Mucosa of stomach (tissue), 1 donor: ENCODE data around the gene SNAP91.

Experiments
- H3K27me3 ChIP-seq: one replicate; pipeline ENCODE4 v1.7.0; 2013; ENCODE audit warnings: mild to moderate bottlenecking, low read length; ENCODE audit not compliant: control insufficient read depth, insufficient read depth
- H3K36me3 ChIP-seq: one replicate; pipeline ENCODE4 v1.7.0; 2013; ENCODE audit warnings: low read length; ENCODE audit not compliant: control insufficient read depth, insufficient read depth
- H3K4me1 ChIP-seq: one replicate; pipeline ENCODE4 v1.7.0; 2013; ENCODE audit warnings: mild to moderate bottlenecking, low read length; ENCODE audit not compliant: control insufficient read depth, insufficient read depth
- H3K4me3 ChIP-seq: one replicate; pipeline ENCODE4 v1.7.0; 2013; ENCODE audit warnings: low read length
- H3K9ac ChIP-seq: one replicate; pipeline ENCODE4 v1.7.0; 2013; ENCODE audit warnings: mild to moderate bottlenecking, low read length, moderate library complexity
- H3K9me3 ChIP-seq: one replicate; pipeline ENCODE4 v1.7.0; 2013; ENCODE audit warnings: mild to moderate bottlenecking, low read length, moderate library complexity; ENCODE audit not compliant: control insufficient read depth
- donor health status: Pancreatic carcinoma.

SNAP91 gene

DNA sequence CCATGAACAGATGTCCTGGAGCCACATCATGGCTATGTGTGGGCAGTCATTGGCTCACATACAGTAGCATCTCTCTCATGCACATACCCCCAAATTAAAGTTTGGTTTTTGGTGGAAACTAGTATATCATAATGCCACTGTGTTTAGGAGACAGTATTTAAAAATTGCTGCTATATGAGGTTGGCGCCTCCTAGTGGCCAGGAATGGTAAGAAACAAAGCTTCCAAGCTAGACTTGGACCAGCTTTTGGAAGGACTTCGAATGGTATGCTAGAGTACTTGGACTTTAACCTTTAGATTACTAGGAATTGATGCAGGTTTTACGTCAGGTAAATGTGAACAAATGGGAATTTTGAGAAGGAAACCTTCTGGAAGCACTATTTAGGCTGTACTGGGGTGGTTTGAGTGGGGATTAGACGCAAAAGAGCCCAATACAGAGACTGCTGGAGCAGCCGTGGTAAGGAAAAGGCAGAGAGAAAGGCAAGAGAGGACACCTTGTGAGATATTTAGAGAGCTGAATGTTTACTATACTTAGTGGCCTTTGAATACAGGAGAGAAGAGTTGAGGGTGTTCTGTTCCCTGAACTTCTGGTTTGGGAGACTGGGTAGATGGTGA, 172.8 kb downstream of the SNAP91 start:
- H3K36me3 ChIP-seq, result no peaks in the 10 kb centered on the region
- no peak overlapping the region for H3K4me3 ChIP-seq
- H3K9me3 ChIP-seq, result no peaks in the 10 kb centered on the region
- no peak overlapping the region for H3K9ac ChIP-seq
- H3K27me3 ChIP-seq, result no peaks in the 10 kb centered on the region
- H3K4me1 ChIP-seq, result no peaks in the 10 kb centered on the region

- Histone ChIP-seq H3K27me3 (no peaks in the 10 kb centered on the region), H3K4me3 (no peak overlapping the region), H3K9me3 (no peaks in the 10 kb centered on the region), H3K36me3 (no peaks in the 10 kb centered on the region), H3K9ac (no peak overlapping the region), H3K4me1 (no peaks in the 10 kb centered on the region)
Observed at GRCh38 chr6:83518816-83519480, 190.0 kb downstream of the SNAP91 start.

- no peaks in the 10 kb centered on the region for H3K27me3 ChIP-seq
- H3K4me3 ChIP-seq, result no peak overlapping the region
- peaks cover 5% of the 10 kb centered on the region for H3K4me1 ChIP-seq
Observed at GRCh38 chr6:83517500-83517899, 191.4 kb downstream of the SNAP91 start.

DNA sequence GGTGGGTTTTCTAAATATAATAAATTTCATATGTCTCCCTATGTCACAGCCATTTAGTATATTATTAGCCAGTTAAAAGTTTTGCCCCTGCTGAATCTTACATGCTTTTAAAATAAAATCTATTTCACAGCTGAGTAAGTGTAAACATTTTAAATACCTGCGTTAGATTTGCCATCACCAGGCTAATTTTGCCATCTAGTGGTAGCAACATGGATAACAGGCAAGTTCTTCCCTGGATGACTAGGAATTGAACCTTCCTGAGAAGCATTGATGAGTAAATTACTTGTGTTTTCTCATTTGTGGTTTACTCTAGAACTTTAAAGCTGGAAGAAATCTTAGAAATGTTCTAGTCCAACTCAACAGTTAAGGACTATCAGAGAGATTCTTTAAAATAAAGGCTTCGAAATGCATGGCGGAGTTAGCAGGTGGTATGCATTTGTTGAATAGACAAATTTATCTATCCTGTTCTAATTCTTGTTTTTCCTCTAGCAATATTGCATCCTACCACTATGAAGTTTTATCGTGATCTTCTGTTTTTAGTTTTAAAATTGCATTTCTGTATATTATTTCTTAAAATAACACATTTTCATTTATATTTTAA, 193.9 kb downstream of the SNAP91 start:
- H3K4me3 ChIP-seq, result no peak overlapping the region
- no peaks in the 10 kb centered on the region for H3K27me3 ChIP-seq
- H3K9me3 ChIP-seq, result no peaks in the 10 kb centered on the region
- H3K4me1 ChIP-seq, result peaks cover 5% of the 10 kb centered on the region
- H3K9ac ChIP-seq, result no peak overlapping the region
- H3K36me3 ChIP-seq, result no peaks in the 10 kb centered on the region

More at GRCh38 chr6:83517500-83517899, 191.4 kb downstream of the SNAP91 start:
- Histone ChIP-seq H3K36me3 (no peaks in the 10 kb centered on the region), H3K9ac (no peak overlapping the region), H3K9me3 (no peaks in the 10 kb centered on the region)

DNA sequence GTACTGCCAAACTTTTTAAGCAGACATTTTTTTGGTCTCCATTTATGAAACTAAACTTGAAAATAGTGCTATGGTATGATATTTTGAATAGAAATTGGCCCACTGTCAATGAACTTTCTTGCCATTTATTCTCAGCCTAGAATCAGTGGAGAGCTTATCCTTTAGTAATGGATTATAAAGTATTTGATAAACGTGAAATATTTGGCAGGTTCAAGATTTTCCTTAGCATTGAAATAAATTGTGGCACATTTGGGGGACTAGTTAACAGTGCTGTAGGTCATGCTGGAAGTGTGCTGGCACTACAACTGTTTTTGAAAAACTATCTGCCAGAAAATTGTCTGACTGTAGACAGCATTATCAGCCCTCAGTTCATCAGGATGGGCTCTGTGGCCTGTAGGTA, 194.4 kb downstream of the SNAP91 start:
- Histone ChIP-seq H3K4me3 (no peak overlapping the region), H3K9ac (no peak overlapping the region)

GRCh38 chr6:83511901-83512681, 196.8 kb downstream of the SNAP91 start, which contains the start of gene PRSS35:
PRSS35 (plus strand) TSS chr6:83512534; CDS start chr6:83523442, 10,908 bp downstream.
- Histone ChIP-seq H3K9me3 (no peaks in the 10 kb centered on the region), H3K36me3 (no peaks in the 10 kb centered on the region), H3K9ac (peak within 1 kb of the TSS; percentile 15), H3K4me1 (peaks cover 5% of the 10 kb centered on the region), H3K27me3 (no peaks in the 10 kb centered on the region), H3K4me3 (peak within 1 kb of the TSS; percentile 53)

More for the DNA sequence above, 194.4 kb downstream of the SNAP91 start:
- no peaks in the 10 kb centered on the region for H3K36me3 ChIP-seq
- no peaks in the 10 kb centered on the region for H3K9me3 ChIP-seq
- no peaks in the 10 kb centered on the region for H3K27me3 ChIP-seq
- H3K4me1 ChIP-seq, result peaks cover 5% of the 10 kb centered on the region

- Histone ChIP-seq H3K4me3 (no peak overlapping the region), H3K9me3 (no peaks in the 10 kb centered on the region), H3K27me3 (no peaks in the 10 kb centered on the region), H3K9ac (no peak overlapping the region), H3K4me1 (peaks cover 5% of the 10 kb centered on the region), H3K36me3 (no peaks in the 10 kb centered on the region)
Observed at GRCh38 chr6:83511266-83511665, 197.6 kb downstream of the SNAP91 start.

GRCh38 chr6:83510791-83511190, 198.1 kb downstream of the SNAP91 start:
- H3K36me3 ChIP-seq, result no peaks in the 10 kb centered on the region
- H3K9ac ChIP-seq, result no peak overlapping the region
- H3K9me3 ChIP-seq, result no peaks in the 10 kb centered on the region
- no peak overlapping the region for H3K4me3 ChIP-seq
- no peaks in the 10 kb centered on the region for H3K27me3 ChIP-seq
- H3K4me1 ChIP-seq, result peaks cover 5% of the 10 kb centered on the region

DNA sequence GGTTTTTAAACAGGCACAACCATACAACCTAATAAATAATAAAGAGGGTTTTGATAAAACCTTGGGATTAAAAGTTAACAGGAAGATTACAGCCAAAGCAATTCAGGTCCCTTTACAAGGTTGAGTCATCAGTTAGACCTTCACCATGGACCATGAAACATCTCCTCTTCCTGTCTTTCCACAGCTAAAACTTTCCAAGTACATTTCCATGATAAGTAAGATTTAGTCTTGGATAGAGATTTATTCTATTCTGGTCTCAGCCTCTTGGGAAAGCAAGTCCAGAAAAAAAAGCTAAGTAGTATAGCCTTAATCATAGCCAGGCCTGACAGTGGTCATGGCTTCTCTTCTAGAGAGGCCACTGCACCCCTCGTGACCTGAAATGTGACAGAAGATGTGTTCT, 199.5 kb downstream of the SNAP91 start:
- Histone ChIP-seq H3K36me3 (no peaks in the 10 kb centered on the region), H3K9me3 (no peaks in the 10 kb centered on the region), H3K4me1 (peaks cover 12% of the 10 kb centered on the region), H3K4me3 (no peak overlapping the region), H3K27me3 (no peaks in the 10 kb centered on the region), H3K9ac (no peak overlapping the region)

- H3K9ac ChIP-seq, result no peak overlapping the region
Observed at GRCh38 chr6:83505356-83505755, 203.5 kb downstream of the SNAP91 start.

More at GRCh38 chr6:83505356-83505755, 203.5 kb downstream of the SNAP91 start:
- no peak overlapping the region for H3K4me3 ChIP-seq
- no peaks in the 10 kb centered on the region for H3K9me3 ChIP-seq
- no peaks in the 10 kb centered on the region for H3K36me3 ChIP-seq
- H3K27me3 ChIP-seq, result no peaks in the 10 kb centered on the region
- peaks cover 7% of the 10 kb centered on the region for H3K4me1 ChIP-seq
